TTC549 (cell line): Measurements from ENCODE around the gene UBR7.
"Not testable (repeated sequence)": the region's sequence is repeated elsewhere in the genome, so short reads cannot be mapped to it uniquely, and the experiment has no call there.

Source experiments
- FAIRE-seq: peaks from 2 replicates; lab custom pipeline; 2012; peaks lifted over from hg19 to GRCh38; lab: Jason Lieb, UNC

UBR7 gene

DNA sequence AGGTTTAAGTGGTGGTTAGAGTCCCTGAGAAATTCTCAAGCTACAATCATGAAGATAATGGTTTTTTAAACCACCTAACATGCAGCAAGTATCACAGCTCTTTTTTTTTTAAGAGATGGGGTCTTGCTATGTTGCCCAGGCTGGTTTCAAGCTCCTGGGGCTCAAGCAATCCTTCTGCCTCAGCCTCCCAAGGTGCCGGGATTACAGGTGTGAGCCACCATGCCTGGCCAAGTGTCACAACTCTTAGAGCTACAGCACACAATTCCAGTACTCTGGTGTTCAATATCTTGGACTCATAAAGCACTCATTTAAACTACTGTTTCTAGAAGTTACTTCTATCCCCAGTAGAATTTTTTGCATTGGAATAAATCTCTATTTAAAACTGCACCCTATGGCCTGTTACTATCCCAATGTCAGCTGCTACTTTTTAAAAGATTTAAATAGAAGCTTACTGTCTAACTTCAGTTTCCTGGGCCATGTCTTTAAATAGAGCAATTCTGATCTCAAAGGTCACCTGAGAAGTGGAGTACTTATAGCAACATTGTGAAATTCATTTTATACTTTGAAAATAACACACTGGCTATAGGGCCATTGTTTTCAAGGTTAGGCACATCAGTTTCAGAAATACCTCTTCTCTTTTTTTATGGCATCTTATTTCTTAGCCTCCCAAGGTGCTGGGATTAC lies 11.6 kb upstream of the UBR7 start:
- FAIRE-seq = no peak

DNA sequence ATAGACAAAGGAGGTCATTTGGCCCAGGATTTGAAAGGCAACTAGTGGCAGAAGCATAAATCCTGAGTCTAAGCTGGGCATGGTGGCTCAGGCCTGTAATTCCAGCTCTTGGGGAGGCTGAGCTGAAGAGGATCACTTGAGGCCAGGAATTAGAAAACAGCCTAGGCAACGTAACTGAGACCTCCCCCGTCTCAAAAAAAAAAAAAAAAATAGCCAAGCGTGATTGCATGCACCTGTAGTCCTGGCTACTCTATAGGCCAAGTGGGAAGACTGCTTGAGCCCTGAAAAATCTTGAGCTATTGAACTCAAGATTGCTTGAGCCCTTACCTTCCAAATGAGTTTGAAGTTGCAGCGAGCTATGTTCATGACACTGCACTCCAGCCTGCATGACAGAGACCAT lies 8.0 kb upstream of the UBR7 start:
- no peak for FAIRE-seq

DNA sequence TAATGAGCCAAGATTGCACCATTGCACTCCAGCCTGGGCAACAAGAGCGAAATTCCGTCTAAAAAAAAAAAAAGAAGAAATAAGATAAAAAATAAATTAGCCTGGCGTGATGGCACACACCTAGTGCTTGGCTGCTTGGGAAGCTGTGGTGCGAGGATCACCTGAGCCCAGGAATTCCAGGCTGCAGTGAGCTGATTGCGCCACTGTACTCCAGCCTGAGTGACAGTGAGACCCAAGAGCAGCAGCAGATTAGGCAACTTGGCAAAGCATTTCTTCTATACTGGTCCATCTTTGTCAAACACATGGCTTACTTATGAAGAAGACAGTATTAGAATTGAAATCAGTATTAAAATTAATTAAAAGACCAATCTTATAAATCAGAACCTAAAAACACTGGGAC lies 6.5 kb upstream of the UBR7 start:
- no peak for FAIRE-seq

DNA sequence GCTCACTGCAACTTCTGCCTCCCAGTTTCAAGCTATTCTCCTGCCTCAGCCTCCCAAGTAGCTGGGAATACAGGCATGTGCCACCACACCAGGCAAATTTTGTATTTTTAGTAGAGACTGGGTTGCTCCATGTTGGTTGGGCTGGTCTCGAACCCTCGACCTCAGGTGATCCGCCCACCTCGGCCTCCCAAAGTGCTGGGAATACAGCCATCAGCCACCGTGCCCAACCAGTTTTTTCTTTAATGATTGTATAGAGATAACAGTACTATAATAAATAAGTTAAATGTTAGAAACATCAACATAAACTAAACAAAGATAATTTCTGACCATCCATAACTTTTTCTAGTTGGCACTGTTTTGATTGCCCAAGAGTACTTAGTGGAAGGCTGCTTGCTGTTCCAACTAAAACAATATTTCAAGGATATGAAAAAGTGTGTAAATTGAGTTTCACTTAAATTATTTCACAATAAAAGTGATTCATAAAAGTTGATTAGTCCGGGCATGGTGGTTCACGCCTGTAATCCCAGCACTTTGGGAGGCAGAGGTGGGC lies 5.8 kb upstream of the UBR7 start:
- no peak for FAIRE-seq

DNA sequence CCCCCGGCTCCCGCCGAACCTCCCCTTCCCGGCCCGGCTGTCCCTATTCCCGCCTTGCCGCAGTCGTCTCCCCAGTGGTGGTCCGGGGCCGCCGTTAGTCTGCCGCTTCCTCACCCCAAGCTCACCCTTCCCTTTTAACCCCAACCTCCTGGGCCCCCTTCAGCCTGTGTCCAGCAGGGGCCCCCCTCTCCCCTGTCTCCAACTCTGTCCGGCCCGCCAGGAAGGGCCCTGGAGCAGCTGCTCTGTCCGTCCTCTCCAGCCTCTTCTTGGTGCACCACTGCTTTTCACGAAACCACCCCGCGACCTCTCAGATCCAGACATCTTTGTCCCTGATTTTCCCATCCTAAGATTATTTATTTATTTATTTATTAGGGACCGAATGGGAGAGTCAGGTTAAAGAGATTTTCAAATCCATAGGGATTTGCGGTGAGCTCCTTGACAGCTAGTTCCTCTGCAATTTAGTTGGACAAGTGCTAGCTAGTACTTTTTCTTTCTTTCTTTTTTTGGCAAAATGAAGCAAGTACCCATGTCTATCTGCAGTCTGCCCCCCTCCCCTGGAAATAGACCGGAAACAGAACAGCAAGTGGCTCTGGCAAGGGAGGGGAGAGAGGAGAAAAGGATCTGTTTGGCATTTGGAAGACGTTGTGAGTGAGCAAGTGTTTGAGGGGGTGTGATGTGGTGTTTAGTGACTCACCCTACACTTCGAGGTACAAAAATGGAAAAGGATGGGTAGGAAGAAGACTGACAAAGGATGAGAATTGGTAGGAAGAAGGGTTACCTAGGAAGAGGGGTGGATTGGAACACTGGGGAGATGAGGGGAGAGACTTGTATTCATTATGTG lies 632 bp downstream of the UBR7 start:
- FAIRE-seq = no peak

DNA sequence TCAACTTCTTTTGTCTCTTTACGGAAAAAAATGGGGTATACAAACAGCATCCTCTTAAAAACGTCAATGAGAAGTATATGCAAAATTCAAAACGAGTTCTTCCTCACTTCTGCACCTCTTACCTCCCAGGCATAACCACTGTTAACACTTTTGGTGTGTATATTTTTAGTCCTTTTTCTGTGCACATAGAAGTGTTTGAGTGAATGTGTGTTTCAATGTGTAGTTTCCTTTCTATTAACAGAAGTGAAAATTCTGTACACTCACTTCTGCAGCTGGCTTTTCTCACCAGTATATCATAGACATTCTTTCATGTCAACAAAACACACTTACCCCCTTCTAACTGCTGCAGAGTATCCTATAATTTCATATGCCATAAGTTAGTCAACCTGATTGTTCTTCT lies 5.4 kb downstream of the UBR7 start:
- FAIRE-seq = no peak

DNA sequence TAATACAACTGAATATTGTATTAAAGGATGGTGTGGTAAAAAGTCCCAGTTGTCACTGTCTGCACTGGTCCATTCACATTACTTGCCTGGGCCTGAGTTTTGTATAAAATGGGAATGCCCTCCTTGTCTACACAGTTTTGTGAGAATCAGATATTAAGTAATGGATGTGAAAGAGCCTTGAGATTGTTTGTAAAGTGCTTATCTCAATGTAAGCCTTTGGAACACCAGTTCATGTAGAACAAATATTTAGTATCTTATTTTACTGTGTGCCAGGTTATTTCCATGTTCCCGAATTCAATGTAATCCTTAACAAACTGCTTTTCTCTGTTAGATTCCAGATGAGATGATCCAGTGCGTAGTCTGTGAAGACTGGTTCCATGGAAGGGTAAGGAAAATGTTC lies 7.5 kb downstream of the UBR7 start:
- FAIRE-seq = no peak

DNA sequence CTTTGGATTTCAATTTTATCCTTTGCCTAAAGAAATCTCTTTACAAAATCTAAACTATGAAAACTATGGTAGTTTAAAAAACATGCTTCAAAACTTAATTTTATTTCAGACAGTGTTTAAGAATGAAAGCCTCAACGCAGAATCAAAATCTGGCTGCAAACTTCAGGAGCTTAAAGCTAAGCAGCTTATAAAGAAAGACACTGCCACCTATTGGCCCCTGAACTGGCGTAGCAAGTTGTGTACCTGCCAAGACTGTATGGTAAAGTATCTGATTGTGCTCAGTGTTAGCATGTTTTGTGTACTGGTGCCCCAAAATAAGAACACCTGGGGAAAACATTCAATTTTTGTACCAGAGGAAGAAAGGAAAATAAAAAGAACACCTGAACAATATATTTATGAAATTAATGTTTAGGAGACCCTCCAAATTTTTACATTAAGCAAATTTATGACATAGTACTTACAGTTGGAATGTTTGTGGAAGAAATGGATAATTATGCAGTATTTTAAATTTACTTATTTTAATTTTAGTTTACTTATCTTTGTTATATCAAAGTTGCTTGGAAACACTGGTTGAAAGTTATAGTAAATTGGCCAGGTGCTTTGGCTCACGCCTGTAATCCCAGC lies 12.2 kb downstream of the UBR7 start:
- FAIRE-seq = peak; percentile 50

DNA sequence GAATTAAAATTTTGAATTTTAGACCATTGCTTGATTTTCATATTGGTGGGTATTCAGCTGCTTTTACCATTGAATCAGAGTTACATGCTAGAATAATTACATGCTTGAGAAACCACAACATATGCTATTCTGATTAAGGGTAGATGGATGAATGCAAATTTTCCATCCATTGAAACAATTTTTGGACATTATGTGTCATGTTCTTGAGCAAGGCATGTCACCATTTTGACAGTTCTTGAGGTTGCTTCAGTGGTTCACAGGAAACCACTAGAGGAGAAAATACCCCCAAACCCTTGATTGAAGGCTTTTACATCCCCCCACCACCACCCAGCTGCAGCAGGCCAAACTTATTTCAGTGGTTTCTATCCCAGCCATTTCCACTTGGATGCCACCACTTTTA lies 13.5 kb downstream of the UBR7 start:
- no peak for FAIRE-seq

DNA sequence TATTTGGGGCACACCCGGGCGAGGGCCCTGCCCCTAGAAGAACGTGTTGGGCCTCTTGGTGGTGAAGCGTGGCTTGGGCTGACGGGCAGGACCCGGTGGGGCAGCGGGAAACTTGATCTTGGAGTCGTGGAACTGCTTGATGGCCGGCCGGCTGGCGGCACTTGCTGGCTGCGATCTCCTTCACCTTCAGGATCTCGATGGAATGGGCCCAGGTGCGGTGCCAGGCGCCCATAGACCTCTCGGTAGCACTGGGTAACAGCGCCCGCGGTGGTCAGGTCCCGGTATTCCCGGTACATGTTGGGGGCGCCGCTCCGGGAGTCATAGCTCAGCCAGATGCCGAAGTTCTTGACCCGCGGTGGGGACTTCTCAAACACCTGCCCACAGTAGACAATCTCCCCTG lies 16.5 kb downstream of the UBR7 start:
- FAIRE-seq = no peak

DNA sequence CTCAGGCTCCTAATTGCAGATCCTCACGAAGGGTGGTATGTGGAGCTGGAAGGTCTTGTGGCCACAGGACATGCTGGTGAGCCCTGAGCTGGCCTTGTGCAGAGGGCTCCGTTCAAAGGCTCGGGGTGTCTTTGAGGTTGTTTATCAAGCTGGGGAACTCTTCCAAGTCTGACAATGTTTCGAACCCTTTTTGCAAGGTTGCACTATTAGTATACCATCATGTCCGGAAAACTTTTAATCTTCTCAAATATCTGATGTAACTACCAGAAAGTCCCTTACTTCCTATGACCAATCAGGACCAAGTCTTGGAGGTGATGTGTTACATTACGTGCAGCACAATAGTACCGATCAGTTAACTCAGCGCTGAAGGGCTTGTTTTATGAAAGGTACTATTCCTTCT lies 21.5 kb downstream of the UBR7 start:
- no peak for FAIRE-seq

DNA sequence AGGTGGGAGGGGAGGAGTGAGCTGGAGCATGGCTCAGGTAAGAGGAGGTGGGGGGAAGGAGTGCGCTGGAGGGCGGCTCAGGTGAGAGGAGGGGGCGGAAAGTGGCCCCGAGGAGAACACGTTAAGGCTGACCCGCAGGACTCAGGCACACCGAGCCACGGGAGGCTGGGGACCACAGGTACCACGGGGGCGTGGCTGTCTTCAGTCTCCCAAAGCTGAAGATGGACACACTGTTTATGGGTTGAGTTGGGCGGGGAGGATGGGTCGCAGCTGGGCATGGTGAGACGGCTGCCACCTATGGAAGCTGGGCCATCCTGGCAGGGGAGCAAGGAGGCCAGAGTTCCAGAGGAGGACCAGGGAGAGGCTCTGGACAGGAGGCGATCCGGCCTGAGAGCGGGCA lies 23.5 kb downstream of the UBR7 start:
- FAIRE-seq = no peak

DNA sequence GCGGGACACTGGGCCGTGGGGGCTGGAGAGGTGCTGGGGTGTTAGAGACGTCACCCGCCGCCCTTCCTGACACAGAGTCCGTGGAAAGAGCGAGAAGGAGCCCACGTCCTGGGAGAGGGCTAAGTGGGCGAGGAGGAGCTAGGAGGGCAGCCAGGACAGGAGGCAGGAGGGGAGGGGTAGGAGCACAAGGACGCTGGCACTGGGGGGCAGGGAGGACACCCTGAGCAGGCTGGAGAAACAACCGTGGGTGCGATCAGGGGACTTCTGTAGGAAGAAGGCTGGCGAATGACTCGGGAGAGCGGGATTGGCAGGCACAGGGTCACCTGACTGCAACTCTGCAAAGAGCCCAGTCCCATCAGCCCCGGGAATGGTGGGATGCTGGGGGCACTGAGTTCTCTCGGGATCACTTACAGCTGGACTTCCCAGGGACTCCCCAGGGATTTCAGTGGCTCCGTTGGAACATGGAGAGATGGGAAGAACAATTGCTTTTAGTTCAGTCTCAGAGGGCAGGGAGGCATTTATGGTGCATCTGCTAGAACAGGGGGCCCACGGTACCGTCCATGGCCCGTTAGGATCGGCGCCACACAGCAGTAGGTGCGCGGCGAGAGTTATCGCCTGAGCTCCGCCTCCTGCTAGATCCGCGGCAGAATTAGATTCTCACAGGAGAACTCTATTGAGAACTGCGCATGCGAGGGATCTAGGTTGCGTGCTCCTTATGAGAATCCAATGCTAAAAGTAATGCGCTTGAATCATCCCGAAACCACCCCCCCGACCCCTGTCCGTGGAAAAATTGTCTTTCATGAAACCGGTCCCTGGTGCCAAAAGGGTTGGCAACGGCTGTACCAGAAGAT lies 24.3 kb downstream of the UBR7 start:
- no peak for FAIRE-seq

DNA sequence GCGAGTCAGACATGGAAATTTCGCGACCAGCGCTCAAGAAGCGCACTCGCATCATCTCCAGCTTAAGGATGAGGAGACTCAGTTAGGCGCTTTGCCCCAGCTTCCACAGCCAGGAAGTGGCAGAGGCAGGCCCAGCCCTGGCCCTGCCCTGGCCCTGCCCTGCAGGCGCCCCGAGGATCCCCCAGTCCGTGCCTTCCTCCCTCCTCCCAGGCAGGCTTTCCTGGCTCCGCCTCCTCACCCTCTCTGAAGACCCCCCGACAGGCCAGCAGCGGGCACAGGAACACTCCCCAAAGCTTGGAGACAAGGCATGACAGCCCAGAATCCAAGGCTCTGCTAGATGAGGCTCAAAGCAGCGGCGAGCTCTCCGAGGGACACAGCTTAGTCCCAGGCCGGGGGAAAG lies 25.1 kb downstream of the UBR7 start:
- no peak for FAIRE-seq

DNA sequence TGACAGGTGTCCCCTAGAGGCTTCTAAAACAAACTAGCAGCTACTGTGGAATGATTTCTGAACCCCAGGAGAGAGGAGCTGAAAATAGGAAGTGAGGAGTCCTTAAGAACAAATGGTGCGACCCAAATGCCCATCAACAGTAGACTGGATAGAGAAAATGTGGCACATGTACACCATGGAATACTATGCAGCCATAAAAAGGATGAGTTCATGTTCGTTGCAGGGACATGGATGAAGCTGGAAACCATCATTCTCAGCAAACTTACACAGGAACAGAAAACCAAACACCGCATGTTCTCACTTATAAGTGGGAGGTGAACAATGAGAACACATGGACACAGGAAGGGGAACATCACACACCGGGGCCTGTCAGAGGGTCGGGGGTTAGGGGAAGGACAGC lies 26.0 kb downstream of the UBR7 start:
- not testable (repeated sequence) for FAIRE-seq

DNA sequence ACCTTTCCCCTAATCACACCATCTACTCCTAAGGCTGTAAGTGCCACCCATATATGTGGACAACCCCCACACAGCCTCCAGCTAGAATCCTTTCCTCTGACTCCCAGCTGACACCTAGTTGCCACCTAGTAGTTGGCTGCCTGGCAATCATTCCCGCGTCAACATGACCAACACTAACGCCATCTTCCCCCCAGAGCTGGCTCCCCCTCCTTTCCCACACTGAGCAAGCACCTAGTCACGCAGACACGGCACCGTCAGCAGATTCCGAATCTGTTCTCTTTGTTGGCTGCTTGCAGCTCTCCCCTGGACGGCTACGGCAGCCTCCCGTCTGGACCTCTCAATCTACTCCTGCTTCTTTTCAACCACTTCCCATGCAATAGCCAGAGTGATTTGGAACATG lies 27.7 kb downstream of the UBR7 start:
- no peak for FAIRE-seq

DNA sequence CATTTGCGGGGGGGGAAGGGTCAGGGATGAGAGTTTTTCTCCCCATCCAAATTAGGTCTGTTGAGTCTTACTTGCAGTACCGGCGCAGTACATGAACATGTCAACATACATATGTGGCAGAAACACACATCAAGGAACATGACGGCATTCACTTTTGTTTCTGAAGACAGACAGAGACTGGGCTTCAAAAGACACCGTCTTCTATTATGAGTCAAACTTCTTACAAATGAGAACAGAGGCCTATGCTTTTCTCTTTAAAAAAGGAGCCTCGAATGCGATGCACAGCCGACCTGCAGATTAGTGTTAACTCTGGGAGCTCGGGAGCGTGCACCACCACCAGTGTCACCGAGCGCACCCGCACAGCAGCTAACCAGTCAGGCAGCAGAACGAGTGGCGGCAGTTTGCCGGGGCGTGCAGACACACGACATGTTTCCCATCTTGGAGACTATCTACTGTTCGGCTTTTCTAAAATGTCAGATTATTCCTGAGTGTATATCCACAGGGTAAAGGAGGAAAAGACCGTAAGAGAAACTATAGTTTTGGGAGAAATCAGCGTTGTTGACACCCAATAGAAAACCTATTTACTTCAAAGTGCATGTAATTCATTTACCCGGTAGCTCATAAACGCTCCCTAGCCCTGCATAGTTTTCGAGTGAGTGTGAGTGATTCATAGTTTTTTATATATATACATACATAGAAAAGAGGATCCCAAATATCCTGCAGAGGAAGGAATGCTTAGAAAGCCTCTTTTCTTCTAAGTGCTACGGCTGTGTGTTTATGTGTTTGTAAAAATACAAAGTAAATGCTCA lies 33.0 kb downstream of the UBR7 start:
- FAIRE-seq = no peak

DNA sequence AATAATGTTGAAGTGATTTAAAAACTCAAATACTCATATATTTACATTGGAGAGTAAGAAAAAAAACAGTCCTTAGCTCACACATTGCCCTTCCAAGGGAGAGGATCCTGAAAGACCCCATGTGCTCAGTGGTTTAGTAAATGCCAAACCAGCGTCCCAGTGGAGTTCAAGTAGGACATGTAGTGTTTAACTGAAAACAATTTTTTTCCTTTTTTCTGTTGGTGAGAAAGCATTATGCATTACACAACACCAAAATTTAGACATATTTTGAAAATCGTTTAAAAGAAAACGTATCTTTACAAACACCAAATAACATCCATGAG lies 33.6 kb downstream of the UBR7 start:
- no peak for FAIRE-seq

DNA sequence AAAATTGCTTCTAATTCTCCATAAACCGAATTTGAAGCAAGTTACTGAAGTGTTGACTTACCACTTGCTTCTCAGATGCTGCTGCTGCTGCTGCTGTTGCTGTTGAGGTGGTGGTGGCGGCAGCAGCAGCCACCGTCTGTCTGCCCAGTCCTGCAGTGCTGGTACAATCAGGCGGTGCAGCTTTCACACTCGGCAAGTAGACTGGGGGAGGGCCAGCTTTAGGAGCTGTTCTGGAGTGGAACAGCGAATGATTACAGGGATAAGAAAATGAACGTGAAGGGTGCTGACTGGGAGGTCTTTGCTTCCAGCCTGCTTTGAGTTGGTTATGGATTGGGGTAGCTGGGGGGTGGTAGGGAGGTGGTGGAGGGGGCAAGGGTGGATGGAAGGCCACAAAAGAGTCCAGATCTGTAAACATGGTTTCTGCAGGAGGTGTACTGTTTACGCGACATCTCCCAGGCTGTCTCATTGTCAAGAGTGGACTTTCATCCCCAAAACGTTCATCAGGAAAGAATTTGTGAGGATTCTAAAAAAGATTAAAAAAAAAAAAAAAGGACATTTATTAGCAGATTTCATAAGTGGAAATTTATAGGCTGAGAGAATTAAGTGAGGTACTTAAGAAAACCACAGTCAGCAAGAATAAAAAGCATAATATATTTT lies 38.8 kb downstream of the UBR7 start:
- no peak for FAIRE-seq

DNA sequence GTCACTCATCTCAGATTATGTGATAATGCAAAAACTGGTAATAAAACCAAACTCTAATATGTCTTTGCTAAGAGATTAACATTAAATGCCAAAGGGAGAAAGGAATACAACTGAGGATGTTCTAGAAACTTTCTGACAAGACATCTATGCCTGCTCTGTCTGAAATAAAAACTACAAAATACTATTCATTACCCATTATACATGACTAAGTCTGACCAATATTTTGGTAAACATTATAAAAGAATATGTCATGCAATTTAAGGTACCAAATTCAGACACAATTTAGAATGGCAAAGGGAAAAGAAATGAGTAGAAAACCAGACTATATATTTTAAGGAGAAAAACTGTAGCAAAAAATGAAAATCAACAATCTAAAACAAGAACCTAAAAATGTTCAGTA lies 39.5 kb downstream of the UBR7 start:
- FAIRE-seq = no peak
